ENCODE data around the gene ATOH1.
A peak's percentile ranks its signal among the peaks of the same experiment; 100 is the strongest.

Gene ATOH1

GRCh38 chr4:93828332-93828994 lies at the start of gene ATOH1:
Gene ATOH1 (plus strand): TSS chr4:93828753. CDS start chr4:93828927, 174 bp downstream.
- peak within 1 kb of the TSS; percentile 3 for H3K4me3 ChIP-seq (ENCODE audit: low read length)
- no peak for DNase-seq (ENCODE audit: low read depth)
- TF ChIP-seq CTCF (conservative IDR thresholded peaks at IDR 0.05; ENCODE audit: low read length), result no peak

- DNase-seq (ENCODE audit: low read depth), result no peak
- TF ChIP-seq CTCF (conservative IDR thresholded peaks at IDR 0.05; ENCODE audit: low read length), result no peak
- H3K4me3 ChIP-seq (ENCODE audit: low read length), result no peak overlapping the region
These were observed 49.3 kb upstream of the ATOH1 start for GRCh38 chr4:93779228-93779627.

- TF ChIP-seq CTCF (conservative IDR thresholded peaks at IDR 0.05; ENCODE audit: low read length), result no peak
- DNase-seq (ENCODE audit: low read depth), result no peak
- H3K4me3 ChIP-seq (ENCODE audit: low read length), result no peak overlapping the region
These were observed 48.5 kb upstream of the ATOH1 start for GRCh38 chr4:93780080-93780479.

- no peak for DNase-seq (ENCODE audit: low read depth)
- TF ChIP-seq CTCF (conservative IDR thresholded peaks at IDR 0.05; ENCODE audit: low read length), result no peak
- H3K4me3 ChIP-seq (ENCODE audit: low read length), result no peak overlapping the region
These were observed 47.4 kb upstream of the ATOH1 start for GRCh38 chr4:93781198-93781597.

- no peak for TF ChIP-seq CTCF (conservative IDR thresholded peaks at IDR 0.05; ENCODE audit: low read length)
- no peak for DNase-seq (ENCODE audit: low read depth)
- H3K4me3 ChIP-seq (ENCODE audit: low read length), result no peak overlapping the region
These were observed 42.4 kb upstream of the ATOH1 start for GRCh38 chr4:93786149-93786548.

- DNase-seq (ENCODE audit: low read depth), result peak; percentile 4
- H3K4me3 ChIP-seq (ENCODE audit: low read length), result no peak overlapping the region
- peak; percentile 41 for TF ChIP-seq CTCF (conservative IDR thresholded peaks at IDR 0.05; ENCODE audit: low read length)
These were observed 39.8 kb upstream of the ATOH1 start for GRCh38 chr4:93788712-93789111.

- DNase-seq (ENCODE audit: low read depth), result peak; percentile 40
- peak; percentile 88 for TF ChIP-seq CTCF (conservative IDR thresholded peaks at IDR 0.05; ENCODE audit: low read length)
- H3K4me3 ChIP-seq (ENCODE audit: low read length), result no peak overlapping the region
These were observed 36.9 kb upstream of the ATOH1 start for GRCh38 chr4:93791570-93792195.
